Activated naive CD8-positive, alpha-beta T cell treated with anti-CD3 and anti-CD28 coated beads for 36 hours (primary cell): Measurements from ENCODE around the gene DLGAP1. TPM values are rescaled to one million over a fixed set of nuclear protein-coding genes. Genes with fewer than 3 reads are reported as not detected.

Experiments
- DNase-seq: peaks from one replicate; pipeline ENCODE4 v3.0.0; 2021
- H3K27ac Mint-ChIP-seq: one replicate; pipeline ENCODE4 v1.8.0; 2022; ENCODE audit warnings: mild to moderate bottlenecking, moderate library complexity, mixed read lengths
- H3K27me3 Mint-ChIP-seq: one replicate; pipeline ENCODE4 v1.8.0; 2022; ENCODE audit warnings: mild to moderate bottlenecking, mixed read lengths
- H3K36me3 Mint-ChIP-seq: one replicate; pipeline ENCODE4 v1.8.0; 2021; ENCODE audit warnings: mild to moderate bottlenecking, mixed read lengths
- H3K4me1 Mint-ChIP-seq: one replicate; pipeline ENCODE4 v1.8.0; 2021; ENCODE audit warnings: mixed read lengths
- H3K4me3 Mint-ChIP-seq: one replicate; pipeline ENCODE4 v1.8.0; 2022; ENCODE audit warnings: mild to moderate bottlenecking, moderate library complexity, mixed read lengths
- H3K9me3 Mint-ChIP-seq: one replicate; pipeline ENCODE4 v1.8.0; 2022; ENCODE audit warnings: mixed read lengths
- total RNA-seq, 2 experiments: library from RNA; stranded (reverse); gene quantifications; one replicate each; pipeline ENCODE4 v1.2.3, GENCODE V29; 2021

The DLGAP1 gene
- total RNA-seq, 2 experiments from 2014 or later = not detected

DNA sequence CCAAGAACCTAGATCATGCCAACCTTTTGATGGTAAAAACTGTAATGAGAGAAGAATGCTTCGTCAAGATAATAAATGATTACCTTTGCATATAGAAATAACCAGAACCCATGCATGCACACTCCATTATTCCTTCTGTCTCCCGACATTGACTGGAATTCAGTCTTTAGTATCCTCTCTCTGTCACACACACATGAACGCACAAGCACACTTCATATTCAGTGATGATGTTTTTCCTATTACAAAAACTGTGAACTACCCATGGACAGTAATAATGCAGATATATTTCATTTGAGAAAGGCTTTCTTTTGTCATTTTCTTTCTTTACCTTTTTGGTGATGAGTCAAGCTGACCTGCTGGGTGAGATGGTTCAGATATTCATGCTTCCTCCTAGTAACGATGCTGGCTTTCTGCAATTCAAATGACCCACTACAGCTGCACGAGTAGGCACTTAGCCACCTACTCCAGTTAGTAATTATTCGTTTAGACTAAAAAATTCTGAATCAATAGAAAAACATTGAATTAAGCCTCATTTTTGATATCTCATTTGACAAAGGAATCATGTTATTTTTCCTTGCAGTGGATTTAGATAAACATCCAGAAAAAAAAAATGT, 623.0 kb downstream of the DLGAP1 start:
- no peak overlapping the region for H3K27ac Mint-ChIP-seq
- H3K9me3 Mint-ChIP-seq = no peaks in the 10 kb centered on the region
- no peak overlapping the region for H3K4me3 Mint-ChIP-seq
- no peaks in the 10 kb centered on the region for H3K36me3 Mint-ChIP-seq
- DNase-seq = no peak
- H3K27me3 Mint-ChIP-seq = peaks cover 10% of the 10 kb centered on the region
- H3K4me1 Mint-ChIP-seq = no peaks in the 10 kb centered on the region

- Mint-ChIP-seq H3K27ac (no peak overlapping the region), H3K9me3 (no peaks in the 10 kb centered on the region), H3K36me3 (no peaks in the 10 kb centered on the region), H3K27me3 (peaks cover 10% of the 10 kb centered on the region), H3K4me3 (no peak overlapping the region), H3K4me1 (no peaks in the 10 kb centered on the region)
- no peak for DNase-seq
Measured at GRCh38 chr18:3830604-3831003, 624.5 kb downstream of the DLGAP1 start.

DNA sequence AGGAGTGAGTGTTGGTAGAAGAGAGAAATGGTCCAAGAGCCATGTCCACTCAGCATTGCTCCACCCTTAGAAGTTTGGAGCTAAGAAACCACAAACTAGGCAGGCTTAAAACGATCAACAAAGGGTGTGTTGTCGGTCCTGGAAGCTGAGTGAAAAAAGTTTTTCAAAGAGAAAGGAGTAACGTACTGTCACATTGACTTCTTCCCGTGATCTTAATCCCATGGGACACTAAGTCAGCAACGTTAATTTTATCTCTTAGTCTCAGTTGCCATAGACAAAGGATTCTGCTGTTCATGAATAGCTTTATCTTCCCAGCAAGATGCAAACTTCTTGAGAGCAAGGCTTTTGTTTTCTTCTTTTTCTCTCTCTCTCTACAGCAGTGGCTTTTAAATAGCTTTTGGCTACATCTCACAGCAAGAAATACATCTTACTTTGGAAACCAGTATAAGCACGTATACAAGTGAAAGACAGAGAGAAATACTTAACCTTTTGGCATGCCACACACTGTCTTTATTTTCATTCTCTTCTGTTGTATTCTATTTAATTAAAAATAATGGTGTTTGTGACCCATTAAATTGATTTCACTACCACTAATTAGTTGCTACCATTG, 627.8 kb downstream of the DLGAP1 start:
- H3K27ac Mint-ChIP-seq = no peak overlapping the region
- no peaks in the 10 kb centered on the region for H3K27me3 Mint-ChIP-seq
- H3K9me3 Mint-ChIP-seq = no peaks in the 10 kb centered on the region
- H3K36me3 Mint-ChIP-seq = no peaks in the 10 kb centered on the region
- DNase-seq = no peak
- no peaks in the 10 kb centered on the region for H3K4me1 Mint-ChIP-seq
- H3K4me3 Mint-ChIP-seq = no peak overlapping the region

DNA sequence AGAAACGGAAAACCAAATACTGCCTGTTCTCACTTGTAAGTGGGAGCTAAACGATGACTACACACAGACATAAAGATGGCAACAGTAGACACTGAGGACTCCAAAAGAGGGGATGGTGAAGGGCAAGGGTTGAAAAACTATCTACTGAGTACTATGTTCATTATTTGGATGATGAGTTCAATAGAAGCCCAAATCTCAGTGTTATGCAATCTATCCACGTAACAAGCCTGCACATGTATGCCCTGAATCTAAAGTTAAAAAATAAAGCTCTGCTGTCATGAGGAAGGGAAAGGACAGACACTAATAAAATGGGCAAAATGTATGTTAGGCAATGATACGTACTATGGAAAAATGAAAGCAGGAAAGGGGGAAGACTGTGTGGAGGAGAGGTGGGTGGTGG, 629.1 kb downstream of the DLGAP1 start:
- Mint-ChIP-seq H3K36me3 (no peaks in the 10 kb centered on the region), H3K27ac (no peak overlapping the region), H3K4me1 (no peaks in the 10 kb centered on the region), H3K27me3 (no peaks in the 10 kb centered on the region), H3K9me3 (no peaks in the 10 kb centered on the region), H3K4me3 (no peak overlapping the region)
- DNase-seq = no peak

DNA sequence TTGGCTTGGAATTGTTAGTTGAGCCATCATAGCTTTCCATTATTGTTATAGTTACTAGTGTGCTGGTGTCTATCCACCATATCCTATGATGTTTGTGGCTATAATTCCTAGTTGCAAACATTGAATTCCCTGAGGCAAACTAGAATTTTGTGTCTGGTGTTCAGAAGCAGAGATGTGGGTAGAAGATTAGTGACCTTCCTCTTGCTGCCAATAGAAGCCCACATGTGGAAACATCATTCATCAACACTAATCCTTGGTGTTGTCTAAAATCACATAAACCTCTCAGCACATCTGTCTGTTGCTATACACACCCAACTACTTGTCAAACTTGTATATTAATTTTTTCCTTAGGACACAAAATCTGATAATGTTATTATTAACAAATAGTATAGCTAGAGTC, 631.0 kb downstream of the DLGAP1 start:
- Mint-ChIP-seq H3K9me3 (no peaks in the 10 kb centered on the region), H3K4me3 (no peak overlapping the region), H3K4me1 (no peaks in the 10 kb centered on the region), H3K36me3 (no peaks in the 10 kb centered on the region), H3K27ac (no peak overlapping the region), H3K27me3 (peaks cover 4% of the 10 kb centered on the region)
- DNase-seq = no peak

- DNase-seq = no peak
- no peaks in the 10 kb centered on the region for H3K4me1 Mint-ChIP-seq
- no peaks in the 10 kb centered on the region for H3K9me3 Mint-ChIP-seq
- no peak overlapping the region for H3K27ac Mint-ChIP-seq
- no peak overlapping the region for H3K4me3 Mint-ChIP-seq
- no peaks in the 10 kb centered on the region for H3K36me3 Mint-ChIP-seq
- H3K27me3 Mint-ChIP-seq = peaks cover 4% of the 10 kb centered on the region
Measured at GRCh38 chr18:3823073-3823472, 632.0 kb downstream of the DLGAP1 start.

- H3K27me3 Mint-ChIP-seq = peaks cover 4% of the 10 kb centered on the region
- no peaks in the 10 kb centered on the region for H3K36me3 Mint-ChIP-seq
- H3K4me1 Mint-ChIP-seq = no peaks in the 10 kb centered on the region
- no peak overlapping the region for H3K27ac Mint-ChIP-seq
- no peak overlapping the region for H3K4me3 Mint-ChIP-seq
- DNase-seq = no peak
- no peaks in the 10 kb centered on the region for H3K9me3 Mint-ChIP-seq
Measured at GRCh38 chr18:3821524-3821923, 633.6 kb downstream of the DLGAP1 start.

DNA sequence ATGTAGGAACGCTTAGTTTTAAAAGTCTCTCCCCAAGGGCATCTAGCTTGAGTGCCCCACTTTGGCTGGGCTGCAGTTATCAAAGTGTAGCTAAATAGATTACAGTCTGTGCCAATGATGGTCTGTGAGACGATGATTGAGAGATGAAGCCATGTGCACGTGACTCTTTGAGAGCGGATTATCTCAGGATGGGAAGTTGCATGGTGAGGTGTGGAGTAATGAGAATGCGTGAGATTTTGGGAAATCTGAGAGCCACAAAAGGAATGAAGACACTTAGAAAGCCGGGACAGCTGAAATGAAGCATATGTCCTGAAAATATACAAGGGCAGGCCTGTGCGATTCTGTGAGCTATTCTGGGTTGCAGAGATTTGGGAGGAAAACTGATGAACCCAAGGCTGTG, 635.1 kb downstream of the DLGAP1 start:
- no peaks in the 10 kb centered on the region for H3K9me3 Mint-ChIP-seq
- no peak for DNase-seq
- H3K27ac Mint-ChIP-seq = no peak overlapping the region
- no peaks in the 10 kb centered on the region for H3K4me1 Mint-ChIP-seq
- H3K4me3 Mint-ChIP-seq = no peak overlapping the region
- H3K27me3 Mint-ChIP-seq = peaks cover 14% of the 10 kb centered on the region
- no peaks in the 10 kb centered on the region for H3K36me3 Mint-ChIP-seq

DNA sequence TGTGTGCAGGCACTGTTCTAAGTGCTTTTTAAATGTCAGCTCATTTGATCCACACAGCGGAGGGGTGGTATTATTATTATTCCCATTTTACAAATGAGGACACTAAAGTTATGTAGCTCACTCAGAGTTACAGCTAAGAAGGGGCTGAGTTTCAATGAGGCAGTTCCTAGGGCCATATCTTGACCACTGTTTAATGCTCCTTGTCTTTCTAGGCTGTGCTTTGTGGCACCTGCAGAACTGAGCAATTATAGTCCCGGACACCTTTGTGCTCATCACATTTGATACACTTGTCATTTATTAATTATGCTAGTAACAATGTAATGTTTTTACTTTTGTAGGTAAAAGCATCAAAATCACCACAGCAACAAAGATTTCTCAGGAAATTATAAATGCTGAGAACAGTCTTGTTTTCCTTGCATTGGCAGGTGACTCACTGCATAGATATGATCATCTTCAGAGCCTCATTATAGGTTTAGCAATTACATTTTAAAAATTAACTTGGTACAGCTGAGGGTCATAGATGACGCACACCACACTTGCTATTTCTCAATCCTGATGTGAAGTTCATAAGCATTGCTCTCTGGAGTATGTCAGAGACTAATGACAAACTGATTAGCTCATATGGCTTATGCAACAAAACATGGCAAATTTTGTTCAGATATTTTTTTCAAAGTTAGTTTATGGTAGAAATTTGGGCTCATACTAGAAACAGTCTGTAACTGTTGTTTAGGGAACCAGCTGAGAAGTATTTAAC, 638.3 kb downstream of the DLGAP1 start:
- no peak overlapping the region for H3K27ac Mint-ChIP-seq

GRCh38 chr18:3815991-3816390, 639.1 kb downstream of the DLGAP1 start:
- Mint-ChIP-seq H3K9me3 (no peaks in the 10 kb centered on the region), H3K27me3 (peaks cover 15% of the 10 kb centered on the region), H3K36me3 (no peaks in the 10 kb centered on the region), H3K27ac (no peak overlapping the region), H3K4me1 (no peaks in the 10 kb centered on the region), H3K4me3 (no peak overlapping the region)
- no peak for DNase-seq

More for the DNA sequence above, 638.3 kb downstream of the DLGAP1 start:
- Mint-ChIP-seq H3K27me3 (peaks cover 15% of the 10 kb centered on the region), H3K36me3 (no peaks in the 10 kb centered on the region), H3K9me3 (no peaks in the 10 kb centered on the region), H3K4me3 (no peak overlapping the region), H3K4me1 (no peaks in the 10 kb centered on the region)
- DNase-seq = no peak

DNA sequence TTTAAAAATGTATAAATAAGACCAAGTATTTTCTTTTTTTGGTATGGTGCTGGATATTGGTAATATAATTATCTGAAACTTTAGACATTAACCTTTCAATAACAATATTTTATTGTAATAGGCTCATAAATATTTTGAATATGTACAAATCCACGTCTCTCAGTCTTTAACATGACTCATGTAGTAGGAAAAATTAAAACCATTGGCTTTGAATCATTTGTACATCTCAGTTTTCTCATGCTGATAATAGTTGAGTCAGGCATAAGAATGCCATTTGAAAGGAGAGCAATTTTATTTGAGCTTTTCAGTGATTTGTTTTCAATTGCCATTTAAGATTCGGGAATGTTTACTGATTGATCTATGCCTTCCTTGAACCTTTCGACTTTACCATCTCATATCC, 640.3 kb downstream of the DLGAP1 start:
- Mint-ChIP-seq H3K4me3 (no peak overlapping the region), H3K27me3 (peaks cover 12% of the 10 kb centered on the region), H3K27ac (no peak overlapping the region), H3K36me3 (no peaks in the 10 kb centered on the region), H3K4me1 (no peaks in the 10 kb centered on the region), H3K9me3 (no peaks in the 10 kb centered on the region)
- DNase-seq = no peak

GRCh38 chr18:3810296-3810695, 644.8 kb downstream of the DLGAP1 start:
- Mint-ChIP-seq H3K4me3 (no peak overlapping the region), H3K36me3 (no peaks in the 10 kb centered on the region), H3K27me3 (peaks cover 5% of the 10 kb centered on the region), H3K4me1 (no peaks in the 10 kb centered on the region), H3K27ac (no peak overlapping the region), H3K9me3 (no peaks in the 10 kb centered on the region)
- no peak for DNase-seq

GRCh38 chr18:3808985-3809780, 645.9 kb downstream of the DLGAP1 start:
- no peak for DNase-seq
- no peak overlapping the region for H3K27ac Mint-ChIP-seq
- no peak overlapping the region for H3K4me3 Mint-ChIP-seq
- H3K9me3 Mint-ChIP-seq = no peaks in the 10 kb centered on the region
- no peaks in the 10 kb centered on the region for H3K36me3 Mint-ChIP-seq
- H3K4me1 Mint-ChIP-seq = no peaks in the 10 kb centered on the region
- no peaks in the 10 kb centered on the region for H3K27me3 Mint-ChIP-seq

DNA sequence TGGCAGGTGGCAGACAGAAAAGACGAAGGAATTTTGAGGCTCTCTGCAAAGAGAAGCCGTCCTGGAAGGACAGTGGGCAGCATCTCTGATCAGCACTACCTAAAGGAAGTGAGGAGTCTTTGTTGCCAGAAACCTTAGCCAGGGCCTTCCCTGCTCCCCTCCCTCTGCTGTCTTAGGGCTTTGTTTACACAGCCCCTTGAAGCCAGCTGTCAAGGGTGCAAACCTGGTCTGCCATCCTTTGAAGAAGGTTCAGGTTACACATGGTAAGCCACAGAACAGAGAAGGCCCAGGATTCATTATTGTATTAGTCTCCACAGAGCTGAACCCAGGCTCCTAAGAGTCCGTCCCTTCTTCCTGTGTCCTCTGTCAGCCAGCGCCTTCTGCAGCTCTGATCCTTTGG, 648.5 kb downstream of the DLGAP1 start:
- H3K36me3 Mint-ChIP-seq = no peaks in the 10 kb centered on the region
- H3K27me3 Mint-ChIP-seq = no peaks in the 10 kb centered on the region
- no peaks in the 10 kb centered on the region for H3K4me1 Mint-ChIP-seq
- H3K27ac Mint-ChIP-seq = no peak overlapping the region
- no peaks in the 10 kb centered on the region for H3K9me3 Mint-ChIP-seq
- DNase-seq = no peak
- no peak overlapping the region for H3K4me3 Mint-ChIP-seq

GRCh38 chr18:3804336-3804735, 650.8 kb downstream of the DLGAP1 start:
- Mint-ChIP-seq H3K27ac (no peak overlapping the region), H3K4me3 (no peak overlapping the region), H3K9me3 (no peaks in the 10 kb centered on the region), H3K27me3 (no peaks in the 10 kb centered on the region), H3K4me1 (no peaks in the 10 kb centered on the region), H3K36me3 (no peaks in the 10 kb centered on the region)
- no peak for DNase-seq
